ENCODE data around the gene MGMT.

Gene MGMT

GRCh38 chr10:129511758-129512157 is 44.7 kb downstream of the MGMT start:
- Histone ChIP-seq H3K27me3 (ENCODE audit: insufficient read depth, insufficient read length) (no peaks in the 10 kb centered on the region), H3K4me1 (ENCODE audit: insufficient read depth, insufficient read length) (no peaks in the 10 kb centered on the region), H3K36me3 (ENCODE audit: insufficient read depth, insufficient read length, low read length) (no peaks in the 10 kb centered on the region), H3K4me3 (ENCODE audit: insufficient read length, low read depth) (no peak overlapping the region), H3K9me3 (ENCODE audit: insufficient read depth, low read length) (peaks cover 5% of the 10 kb centered on the region; the same call in 1 of the 2 replicates), H3K9ac (ENCODE audit: insufficient read length, low read depth) (no peak overlapping the region)
- TF ChIP-seq SUZ12 (IDR thresholded peaks at IDR 0.05; ENCODE audit: extremely low read depth, insufficient read depth, insufficient read length) (no peak), YY1 (IDR thresholded peaks at IDR 0.05; ENCODE audit: insufficient read depth, insufficient read length) (no peak), ZNF274 (IDR thresholded peaks at IDR 0.05; ENCODE audit: low read depth, low read length) (no peak)
- DNase-seq (ENCODE audit: low read depth, low spot score): no peak

- H3K9ac ChIP-seq (ENCODE audit: insufficient read length, low read depth): no peak overlapping the region
- no peak for DNase-seq (ENCODE audit: low read depth, low spot score)
- no peak overlapping the region for H3K4me3 ChIP-seq (ENCODE audit: insufficient read length, low read depth)
- H3K36me3 ChIP-seq (ENCODE audit: insufficient read depth, insufficient read length, low read length): no peaks in the 10 kb centered on the region
- no peaks in the 10 kb centered on the region for H3K27me3 ChIP-seq (ENCODE audit: insufficient read depth, insufficient read length)
- TF ChIP-seq YY1 (IDR thresholded peaks at IDR 0.05; ENCODE audit: insufficient read depth, insufficient read length): no peak
- no peak for TF ChIP-seq SUZ12 (IDR thresholded peaks at IDR 0.05; ENCODE audit: extremely low read depth, insufficient read depth, insufficient read length)
- no peaks in the 10 kb centered on the region for H3K9me3 ChIP-seq (ENCODE audit: insufficient read depth, low read length)
- H3K4me1 ChIP-seq (ENCODE audit: insufficient read depth, insufficient read length): no peaks in the 10 kb centered on the region
Observed at GRCh38 chr10:129513312-129513711, 46.3 kb downstream of the MGMT start.

GRCh38 chr10:129514568-129515451 is 47.8 kb downstream of the MGMT start:
- DNase-seq (ENCODE audit: low read depth, low spot score): no peak
- no peak for TF ChIP-seq ZNF274 (IDR thresholded peaks at IDR 0.05; ENCODE audit: low read depth, low read length)
- TF ChIP-seq SUZ12 (IDR thresholded peaks at IDR 0.05; ENCODE audit: extremely low read depth, insufficient read depth, insufficient read length): no peak
- TF ChIP-seq YY1 (IDR thresholded peaks at IDR 0.05; ENCODE audit: insufficient read depth, insufficient read length): no peak
- Histone ChIP-seq H3K4me1 (ENCODE audit: insufficient read depth, insufficient read length) (no peaks in the 10 kb centered on the region), H3K9ac (ENCODE audit: insufficient read length, low read depth) (no peak overlapping the region), H3K4me3 (ENCODE audit: insufficient read length, low read depth) (no peak overlapping the region), H3K27me3 (ENCODE audit: insufficient read depth, insufficient read length) (no peaks in the 10 kb centered on the region), H3K9me3 (ENCODE audit: insufficient read depth, low read length) (no peaks in the 10 kb centered on the region; the same call in 1 of the 2 replicates), H3K36me3 (ENCODE audit: insufficient read depth, insufficient read length, low read length) (no peaks in the 10 kb centered on the region)

- Histone ChIP-seq H3K27me3 (ENCODE audit: insufficient read depth, insufficient read length) (no peaks in the 10 kb centered on the region), H3K4me1 (ENCODE audit: insufficient read depth, insufficient read length) (peaks cover 4% of the 10 kb centered on the region), H3K9me3 (ENCODE audit: insufficient read depth, low read length) (no peaks in the 10 kb centered on the region; the same call in 1 of the 2 replicates), H3K4me3 (ENCODE audit: insufficient read length, low read depth) (no peak overlapping the region), H3K36me3 (ENCODE audit: insufficient read depth, insufficient read length, low read length) (no peaks in the 10 kb centered on the region), H3K9ac (ENCODE audit: insufficient read length, low read depth) (no peak overlapping the region)
- DNase-seq (ENCODE audit: low read depth, low spot score): no peak
- no peak for TF ChIP-seq SUZ12 (IDR thresholded peaks at IDR 0.05; ENCODE audit: extremely low read depth, insufficient read depth, insufficient read length)
- TF ChIP-seq ZNF274 (IDR thresholded peaks at IDR 0.05; ENCODE audit: low read depth, low read length): no peak
- TF ChIP-seq YY1 (IDR thresholded peaks at IDR 0.05; ENCODE audit: insufficient read depth, insufficient read length): no peak
Observed at GRCh38 chr10:129516846-129517679, 50.0 kb downstream of the MGMT start.

- TF ChIP-seq ZNF274 (IDR thresholded peaks at IDR 0.05; ENCODE audit: low read depth, low read length) (no peak), YY1 (IDR thresholded peaks at IDR 0.05; ENCODE audit: insufficient read depth, insufficient read length) (no peak), SUZ12 (IDR thresholded peaks at IDR 0.05; ENCODE audit: extremely low read depth, insufficient read depth, insufficient read length) (no peak)
- Histone ChIP-seq H3K9me3 (ENCODE audit: insufficient read depth, low read length) (no peaks in the 10 kb centered on the region; the same call in 1 of the 2 replicates), H3K36me3 (ENCODE audit: insufficient read depth, insufficient read length, low read length) (no peaks in the 10 kb centered on the region), H3K4me3 (ENCODE audit: insufficient read length, low read depth) (no peak overlapping the region), H3K9ac (ENCODE audit: insufficient read length, low read depth) (no peak overlapping the region), H3K27me3 (ENCODE audit: insufficient read depth, insufficient read length) (no peaks in the 10 kb centered on the region), H3K4me1 (ENCODE audit: insufficient read depth, insufficient read length) (peaks cover 4% of the 10 kb centered on the region)
- DNase-seq (ENCODE audit: low read depth, low spot score): no peak
Observed at GRCh38 chr10:129517680-129518057, 50.6 kb downstream of the MGMT start.

- H3K4me3 ChIP-seq (ENCODE audit: insufficient read length, low read depth): no peak overlapping the region
- no peak for DNase-seq (ENCODE audit: low read depth, low spot score)
- H3K36me3 ChIP-seq (ENCODE audit: insufficient read depth, insufficient read length, low read length): no peaks in the 10 kb centered on the region
- no peak overlapping the region for H3K9ac ChIP-seq (ENCODE audit: insufficient read length, low read depth)
- peaks cover 4% of the 10 kb centered on the region for H3K4me1 ChIP-seq (ENCODE audit: insufficient read depth, insufficient read length)
- H3K27me3 ChIP-seq (ENCODE audit: insufficient read depth, insufficient read length): no peaks in the 10 kb centered on the region
- no peaks in the 10 kb centered on the region; the same call in 1 of the 2 replicates for H3K9me3 ChIP-seq (ENCODE audit: insufficient read depth, low read length)
- TF ChIP-seq SUZ12 (IDR thresholded peaks at IDR 0.05; ENCODE audit: extremely low read depth, insufficient read depth, insufficient read length) (no peak), ZNF274 (IDR thresholded peaks at IDR 0.05; ENCODE audit: low read depth, low read length) (no peak), YY1 (IDR thresholded peaks at IDR 0.05; ENCODE audit: insufficient read depth, insufficient read length) (no peak)
Observed at GRCh38 chr10:129518793-129519192, 51.8 kb downstream of the MGMT start.
